OCI-LY7 (cell line): ENCODE results near the gene CNTN1. TPM values are rescaled to one million over a fixed set of nuclear protein-coding genes. Genes with fewer than 3 reads are reported as not detected.

Experiments
- BruUV-seq: library from RNA; stranded (reverse); fragments of 400-500 nt; replicated peaks from 2 replicates; lab custom pipeline; 2021; lab: Mats Ljungman, UMichigan
- CTCF ChIA-PET: fragments of 300-600 bp; sonication (Branson Sonifier 250); formaldehyde crosslinking; loops from one replicate; lab custom pipeline; 2022; ENCODE audit warnings: antibody characterized with exemption; ENCODE audit not compliant: unreplicated experiment; lab: Charles Lee
- POLR2A ChIA-PET: fragments of 300-600 bp; sonication (Branson Sonifier 250); formaldehyde crosslinking; loops from one replicate; lab custom pipeline; 2022; ENCODE audit warnings: antibody characterized with exemption; lab: Charles Lee
- DNase-seq: peaks from one replicate; pipeline ENCODE4 v3.0.0-alpha.2; 2015; ENCODE audit warnings: low spot score
- H2AFZ ChIP-seq: fragments of 200-600 bp; sonication (generic), shearing (Covaris generic); 2 replicates; pipeline ENCODE4 v1.6.1; 2014; ENCODE audit warnings: mild to moderate bottlenecking, antibody characterized with exemption, low read length, moderate library complexity
- H3K27ac ChIP-seq: fragments of 200-600 bp; sonication (generic); 2 replicates; pipeline ENCODE4 v1.5.1; 2014; ENCODE audit warnings: mixed run types, low read depth, mild to moderate bottlenecking, moderate library complexity, low read length, inconsistent platforms; ENCODE audit not compliant: poor library complexity, severe bottlenecking
- H3K36me3 ChIP-seq: fragments of 200-600 bp; sonication (generic); 2 replicates; pipeline ENCODE4 v1.6.1; 2014; ENCODE audit warnings: mild to moderate bottlenecking, antibody characterized with exemption, low read length, moderate library complexity, mixed read lengths; ENCODE audit not compliant: insufficient read depth
- H3K4me1 ChIP-seq: fragments of 200-600 bp; sonication (generic); 2 replicates; pipeline ENCODE4 v1.5.1; 2014; ENCODE audit warnings: mild to moderate bottlenecking, low read length; ENCODE audit not compliant: insufficient read depth, poor library complexity, severe bottlenecking
- H3K4me2 ChIP-seq: fragments of 200-600 bp; sonication (generic); 2 replicates; pipeline ENCODE4 v1.6.1; 2014; ENCODE audit warnings: mild to moderate bottlenecking, low read length
- H3K4me3 ChIP-seq: fragments of 200-600 bp; sonication (generic); 2 replicates; pipeline ENCODE4 v1.5.1; 2014; ENCODE audit warnings: mild to moderate bottlenecking, low read depth, low read length; ENCODE audit not compliant: poor library complexity, severe bottlenecking
- H3K79me2 ChIP-seq: fragments of 200-600 bp; sonication (generic); 2 replicates; pipeline ENCODE4 v1.6.1; 2016; ENCODE audit warnings: low read depth, mild to moderate bottlenecking, low read length, moderate library complexity, mixed read lengths; ENCODE audit not compliant: insufficient read depth
- H3K9me2 ChIP-seq: fragments of 200-600 bp; sonication (generic); 2 replicates; pipeline ENCODE4 v1.6.1; 2016; ENCODE audit warnings: mild to moderate bottlenecking, low read length, mixed read lengths; ENCODE audit not compliant: insufficient read depth
- H3K9me3 ChIP-seq: fragments of 200-600 bp; sonication (generic); 2 replicates; pipeline ENCODE4 v1.6.1; 2014; ENCODE audit warnings: mild to moderate bottlenecking, mixed run types, low read length, mixed read lengths
- H4K20me1 ChIP-seq: fragments of 200-600 bp; sonication (generic); 2 replicates; pipeline ENCODE4 v1.6.1; 2014; ENCODE audit warnings: mild to moderate bottlenecking, antibody characterized with exemption, low read length, moderate library complexity, mixed read lengths; ENCODE audit not compliant: insufficient read depth
- EZH2phosphoT487 ChIP-seq: fragments of 200-600 bp; sonication (generic); IDR thresholded peaks from 2 replicates; pipeline ENCODE4 v1.6.1; 2018; ENCODE audit warnings: low read depth, borderline replicate concordance, mild to moderate bottlenecking, mixed run types, antibody characterized with exemption, low read length, moderate library complexity, mixed read lengths
- intact Hi-C: fragments of 100-400 bp; cut with micrococcal nuclease; formaldehyde crosslinking; loops from one replicate; pipeline ENCODE4 v1.10.0; 2022; ENCODE audit not compliant: unreplicated experiment
- total RNA-seq, 2 experiments: library from RNA; depleted of rRNA in 1 of 2; stranded (reverse); fragments of >200 nt in 1 of 2; shearing (Covaris generic) in 1 of 2; gene quantifications; 2 replicates each; pipeline ENCODE4 v1.2.3, GENCODE V29; 2014 to 2022
- TF ChIP-seq, protein P1 (sequence below): fragments of 200-600 bp; sonication (generic); conservative IDR thresholded peaks from 2 replicates; pipeline ENCODE4 v1.5.1; 2014; ENCODE audit warnings: mild to moderate bottlenecking, antibody characterized with exemption, low read length, moderate library complexity, mixed read lengths

The CNTN1 gene
- total RNA-seq, 2 experiments from 2014 or later = not detected

DNA sequence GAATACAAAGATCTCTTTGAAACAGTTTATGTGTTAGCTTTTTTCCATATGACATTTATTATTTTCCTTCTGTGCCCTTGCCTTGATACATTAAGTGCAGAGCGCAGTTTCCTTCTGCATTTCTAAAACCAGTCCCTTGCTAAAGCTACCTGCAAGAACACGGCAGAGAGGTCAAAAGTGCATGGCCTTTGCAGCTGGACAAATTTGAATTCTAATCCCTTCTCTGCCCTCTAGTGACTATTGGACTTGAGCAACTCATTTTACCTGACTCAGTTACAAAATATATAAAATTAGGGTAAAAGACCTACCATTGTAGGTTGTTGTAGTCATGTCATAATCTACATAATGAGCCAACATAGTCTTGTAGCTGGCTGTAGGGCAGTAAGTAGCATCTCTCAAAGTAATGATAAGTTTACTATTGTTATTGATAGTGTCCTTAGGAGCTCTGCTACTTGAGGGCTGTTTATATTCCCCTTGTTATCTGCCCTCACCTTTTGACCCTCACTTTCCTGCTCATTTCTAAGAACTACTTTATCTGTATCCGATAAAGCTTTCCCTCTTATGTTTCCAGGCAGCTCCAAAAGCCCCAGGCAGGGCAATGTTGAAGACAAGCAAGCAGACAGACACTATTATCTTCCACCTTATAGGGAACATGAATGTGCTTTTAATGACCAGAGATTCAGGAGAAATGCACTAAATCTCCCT is 375.9 kb downstream of the CNTN1 start:
- CTCF ChIA-PET = no interaction called here

DNA sequence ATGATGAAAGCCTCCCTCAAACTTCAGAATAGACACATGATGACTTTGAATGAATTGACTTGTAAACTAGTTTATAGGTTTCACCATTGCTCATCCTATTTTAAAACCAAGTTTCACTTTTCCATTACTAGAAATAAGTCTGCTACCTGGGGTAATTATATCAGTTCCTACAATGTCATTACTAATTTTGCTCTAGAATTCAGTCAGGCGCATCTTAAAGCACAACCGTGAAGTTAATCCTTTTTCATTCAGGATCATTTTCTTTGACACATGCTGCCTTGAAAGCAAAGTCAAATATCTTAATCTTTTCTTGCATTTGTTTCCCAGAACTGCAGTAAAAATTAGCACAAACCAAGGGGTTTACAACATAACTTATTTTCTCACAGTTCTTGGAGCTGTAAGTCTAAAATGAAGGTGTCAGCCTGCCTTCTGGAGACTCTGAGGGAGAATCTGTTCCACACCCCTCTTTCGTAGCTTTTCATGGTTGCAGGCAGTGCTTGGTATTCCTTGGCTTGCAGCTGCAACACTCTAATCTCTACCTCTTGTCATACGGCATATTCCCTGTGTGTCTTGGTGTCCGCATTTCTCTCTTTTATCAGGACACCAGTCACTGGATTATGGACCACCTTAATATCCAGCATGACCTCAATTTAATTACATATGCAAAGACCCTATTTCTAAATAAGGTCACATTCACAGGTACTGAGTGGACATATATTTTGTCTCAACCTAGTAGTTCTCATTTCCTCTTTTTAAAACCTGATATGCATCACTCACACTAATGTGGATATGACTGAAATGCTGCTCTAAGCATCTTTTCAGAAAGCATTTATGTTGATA is 381.6 kb downstream of the CNTN1 start:
- Histone ChIP-seq H3K9me3 (no peaks in the 10 kb centered on the region), H3K4me3 (no peak overlapping the region), H3K4me1 (no peaks in the 10 kb centered on the region), H3K4me2 (no peak overlapping the region), H2AFZ (no peak overlapping the region), H4K20me1 (no peaks in the 10 kb centered on the region), H3K36me3 (no peaks in the 10 kb centered on the region), H3K9me2 (no peaks in the 10 kb centered on the region), H3K27ac (no peak overlapping the region), H3K79me2 (no peaks in the 10 kb centered on the region)
- TF ChIP-seq, protein P1, sequence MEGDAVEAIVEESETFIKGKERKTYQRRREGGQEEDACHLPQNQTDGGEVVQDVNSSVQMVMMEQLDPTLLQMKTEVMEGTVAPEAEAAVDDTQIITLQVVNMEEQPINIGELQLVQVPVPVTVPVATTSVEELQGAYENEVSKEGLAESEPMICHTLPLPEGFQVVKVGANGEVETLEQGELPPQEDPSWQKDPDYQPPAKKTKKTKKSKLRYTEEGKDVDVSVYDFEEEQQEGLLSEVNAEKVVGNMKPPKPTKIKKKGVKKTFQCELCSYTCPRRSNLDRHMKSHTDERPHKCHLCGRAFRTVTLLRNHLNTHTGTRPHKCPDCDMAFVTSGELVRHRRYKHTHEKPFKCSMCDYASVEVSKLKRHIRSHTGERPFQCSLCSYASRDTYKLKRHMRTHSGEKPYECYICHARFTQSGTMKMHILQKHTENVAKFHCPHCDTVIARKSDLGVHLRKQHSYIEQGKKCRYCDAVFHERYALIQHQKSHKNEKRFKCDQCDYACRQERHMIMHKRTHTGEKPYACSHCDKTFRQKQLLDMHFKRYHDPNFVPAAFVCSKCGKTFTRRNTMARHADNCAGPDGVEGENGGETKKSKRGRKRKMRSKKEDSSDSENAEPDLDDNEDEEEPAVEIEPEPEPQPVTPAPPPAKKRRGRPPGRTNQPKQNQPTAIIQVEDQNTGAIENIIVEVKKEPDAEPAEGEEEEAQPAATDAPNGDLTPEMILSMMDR = no peak
- no peak for TF ChIP-seq EZH2phosphoT487
- DNase-seq = no peak
- intact Hi-C loops = no loop called here
- BruUV-seq = no TSS peak
- CTCF ChIA-PET = no interaction called here
- POLR2A ChIA-PET = no interaction called here

More for the DNA sequence above, 375.9 kb downstream of the CNTN1 start:
- Histone ChIP-seq H3K4me2 (no peak overlapping the region), H2AFZ (no peak overlapping the region), H3K27ac (no peak overlapping the region), H3K9me3 (no peaks in the 10 kb centered on the region), H3K9me2 (no peaks in the 10 kb centered on the region), H3K4me1 (no peaks in the 10 kb centered on the region), H3K36me3 (no peaks in the 10 kb centered on the region), H4K20me1 (no peaks in the 10 kb centered on the region), H3K79me2 (no peaks in the 10 kb centered on the region), H3K4me3 (no peak overlapping the region)
- POLR2A ChIA-PET = no interaction called here
- TF ChIP-seq EZH2phosphoT487 = no peak
- TF ChIP-seq, protein P1 = no peak
- intact Hi-C loops = loop anchor here (5.0 kb wide), 1 partner anchor 34 kb away; no protein-coding TSS in a partner anchor
- no peak for DNase-seq
- no TSS peak for BruUV-seq

DNA sequence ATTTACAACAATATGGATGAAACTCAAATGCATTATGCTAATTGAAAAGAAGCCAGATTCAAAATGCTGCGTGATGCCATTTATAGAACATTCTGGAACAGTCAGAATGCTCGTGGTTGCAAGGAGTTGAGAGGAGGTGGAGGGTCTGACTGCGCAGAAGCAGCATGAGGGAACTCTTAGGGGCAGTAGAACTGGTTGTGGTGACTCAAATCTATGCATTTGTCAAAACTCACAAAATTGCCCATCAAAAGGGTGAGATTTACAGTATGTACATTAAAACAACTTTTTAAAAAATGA is 382.2 kb downstream of the CNTN1 start:
- Histone ChIP-seq H3K9me2 (no peaks in the 10 kb centered on the region), H3K79me2 (no peaks in the 10 kb centered on the region), H3K27ac (no peak overlapping the region), H3K4me1 (no peaks in the 10 kb centered on the region), H3K36me3 (no peaks in the 10 kb centered on the region), H3K4me3 (no peak overlapping the region), H4K20me1 (no peaks in the 10 kb centered on the region), H2AFZ (no peak overlapping the region), H3K4me2 (no peak overlapping the region), H3K9me3 (no peaks in the 10 kb centered on the region)
- no peak for DNase-seq
- BruUV-seq = no TSS peak
- ChIA-PET CTCF (no interaction called here), POLR2A (no interaction called here)
- intact Hi-C loops = no loop called here
- no peak for TF ChIP-seq EZH2phosphoT487
- TF ChIP-seq, protein P1 = no peak
